Measurements from ENCODE around the gene STXBP1. TPM values are rescaled to one million over a fixed set of nuclear protein-coding genes. Genes with fewer than 3 reads are reported as not detected.

Gene STXBP1
- total RNA-seq, 1 donor from 2014 or later, result 5.2 TPM

DNA sequence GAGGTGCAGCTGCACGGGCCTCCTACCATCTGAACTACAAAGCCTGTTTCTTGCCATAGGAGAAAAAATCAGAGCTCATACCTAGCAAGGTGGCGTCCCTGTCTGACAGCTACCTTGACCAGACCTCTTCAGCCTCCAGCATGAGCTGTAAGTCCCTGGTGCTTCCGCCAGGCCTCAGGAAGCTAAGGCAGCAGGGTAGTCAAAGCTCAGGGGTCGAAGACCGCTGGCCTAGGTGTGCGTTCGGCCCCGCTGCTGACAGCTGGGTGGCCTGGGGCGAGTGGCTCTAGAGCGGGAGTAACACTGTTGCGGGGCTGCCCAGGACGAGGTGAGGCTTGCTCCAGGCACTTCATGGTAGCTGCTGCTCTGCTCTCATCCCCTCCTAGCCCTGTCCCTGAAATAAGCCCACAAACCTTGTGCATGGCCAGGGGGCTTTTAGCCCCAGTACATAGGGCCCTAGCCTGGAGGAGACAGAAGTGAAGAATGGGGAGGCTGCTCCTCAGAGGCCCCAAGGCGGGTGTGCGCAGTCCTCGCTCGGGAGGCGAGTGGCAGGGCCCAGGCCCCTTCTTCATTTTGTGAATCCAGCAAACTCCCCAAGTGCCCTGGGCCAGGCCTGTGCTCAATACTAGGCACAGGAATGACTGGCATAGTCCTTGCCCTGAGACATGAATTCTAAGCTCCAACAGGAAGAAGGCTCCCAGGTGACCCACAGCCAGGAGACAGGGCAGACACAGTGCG, 117.6 kb downstream of the STXBP1 start:
- Histone ChIP-seq H3K4me3 (ENCODE audit: low read length in 3 of 3) (no peak overlapping the region), H3K27me3 (ENCODE audit: control insufficient read depth in 3 of 3, insufficient read depth in 3 of 3, low read length in 3 of 3) (no peaks in the 10 kb centered on the region), H3K27ac (ENCODE audit: low read depth, low read length) (no peak overlapping the region), H3K9ac (ENCODE audit: low read depth in 1 of 3, low read length in 3 of 3) (no peak overlapping the region), H3K9me3 (ENCODE audit: control insufficient read depth in 3 of 3, low read length in 3 of 3) (no peaks in the 10 kb centered on the region), H3K36me3 (ENCODE audit: control insufficient read depth in 3 of 3, insufficient read depth in 3 of 3, low read length in 3 of 3) (peaks cover 6 to 24% (median 21%) of the 10 kb centered on the region in 3 donors), H3K4me1 (ENCODE audit: control insufficient read depth in 3 of 3, insufficient read depth in 3 of 3, low read length in 3 of 3) (peaks cover 6 to 12% (median 7%) of the 10 kb centered on the region in 3 donors)

DNA sequence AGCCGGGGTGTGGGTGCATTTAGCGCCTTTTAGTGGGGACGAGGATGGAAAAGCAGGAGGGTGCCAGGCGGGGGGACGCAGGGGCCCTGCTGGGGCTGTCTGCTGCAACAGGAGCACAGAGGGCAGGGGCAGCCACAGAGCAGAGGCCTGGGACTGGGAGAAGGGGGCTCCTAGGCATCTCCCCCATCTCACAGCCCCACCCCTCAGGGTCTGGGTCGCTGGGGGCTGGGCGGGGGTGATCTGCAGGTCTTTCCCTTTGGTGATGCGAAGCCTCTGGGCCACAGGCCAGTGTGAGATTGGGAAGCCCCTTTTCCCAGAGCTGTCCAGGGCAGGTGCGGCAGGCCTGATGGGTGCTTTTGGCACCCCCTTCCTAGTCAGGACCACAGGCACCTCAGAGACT, 118.2 kb downstream of the STXBP1 start:
- H3K4me1 ChIP-seq (ENCODE audit: control insufficient read depth in 3 of 3, insufficient read depth in 3 of 3, low read length in 3 of 3), result peaks cover 6 to 13% (median 7%) of the 10 kb centered on the region in 3 donors
- no peak overlapping the region for H3K9ac ChIP-seq (ENCODE audit: low read depth in 1 of 3, low read length in 3 of 3)
- no peak overlapping the region for H3K4me3 ChIP-seq (ENCODE audit: low read length in 3 of 3)
- H3K27ac ChIP-seq (ENCODE audit: low read depth, low read length), result no peak overlapping the region
- no peaks in the 10 kb centered on the region for H3K9me3 ChIP-seq (ENCODE audit: control insufficient read depth in 3 of 3, low read length in 3 of 3)
- no peaks in the 10 kb centered on the region for H3K27me3 ChIP-seq (ENCODE audit: control insufficient read depth in 3 of 3, insufficient read depth in 3 of 3, low read length in 3 of 3)
- peaks cover 6 to 24% (median 21%) of the 10 kb centered on the region in 3 donors for H3K36me3 ChIP-seq (ENCODE audit: control insufficient read depth in 3 of 3, insufficient read depth in 3 of 3, low read length in 3 of 3)

DNA sequence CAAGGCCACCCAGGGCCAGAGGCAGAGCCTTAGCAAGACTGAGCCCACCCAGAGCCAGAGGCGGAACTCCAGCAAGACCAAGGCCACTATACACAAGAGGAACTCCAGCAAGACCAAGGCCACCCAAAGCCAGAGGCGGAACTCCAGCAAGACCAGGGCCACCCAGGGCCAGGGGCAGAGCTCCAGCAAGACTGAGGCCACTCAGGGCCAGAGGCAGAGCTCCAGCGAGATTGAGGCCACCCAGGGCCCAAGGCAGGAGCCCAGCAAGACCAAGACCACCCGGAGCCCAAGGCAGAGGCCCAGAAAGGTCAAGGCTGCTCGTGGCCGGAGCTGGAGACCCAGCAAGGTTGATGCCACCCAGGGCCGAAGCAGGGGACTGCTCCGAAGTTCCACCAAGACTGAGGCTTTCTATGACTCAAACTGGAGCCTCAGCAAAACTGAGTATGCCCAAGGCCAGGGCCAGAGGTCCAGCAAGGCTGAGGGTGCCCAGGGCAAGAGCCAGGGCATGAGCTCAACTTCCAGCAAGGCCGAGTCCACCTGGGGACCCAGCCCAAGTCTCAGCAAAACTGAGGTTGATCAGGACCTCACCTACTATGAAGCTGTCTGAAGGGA, 118.8 kb downstream of the STXBP1 start:
- Histone ChIP-seq H3K4me1 (ENCODE audit: control insufficient read depth in 3 of 3, insufficient read depth in 3 of 3, low read length in 3 of 3) (peaks cover 6 to 13% (median 13%) of the 10 kb centered on the region in 3 donors), H3K27ac (ENCODE audit: low read depth, low read length) (no peak overlapping the region), H3K36me3 (ENCODE audit: control insufficient read depth in 3 of 3, insufficient read depth in 3 of 3, low read length in 3 of 3) (peaks cover 6 to 24% (median 21%) of the 10 kb centered on the region in 3 donors), H3K27me3 (ENCODE audit: control insufficient read depth in 3 of 3, insufficient read depth in 3 of 3, low read length in 3 of 3) (no peaks in the 10 kb centered on the region), H3K9me3 (ENCODE audit: control insufficient read depth in 3 of 3, low read length in 3 of 3) (no peaks in the 10 kb centered on the region), H3K4me3 (ENCODE audit: low read length in 3 of 3) (no peak overlapping the region), H3K9ac (ENCODE audit: low read depth in 1 of 3, low read length in 3 of 3) (no peak overlapping the region)

DNA sequence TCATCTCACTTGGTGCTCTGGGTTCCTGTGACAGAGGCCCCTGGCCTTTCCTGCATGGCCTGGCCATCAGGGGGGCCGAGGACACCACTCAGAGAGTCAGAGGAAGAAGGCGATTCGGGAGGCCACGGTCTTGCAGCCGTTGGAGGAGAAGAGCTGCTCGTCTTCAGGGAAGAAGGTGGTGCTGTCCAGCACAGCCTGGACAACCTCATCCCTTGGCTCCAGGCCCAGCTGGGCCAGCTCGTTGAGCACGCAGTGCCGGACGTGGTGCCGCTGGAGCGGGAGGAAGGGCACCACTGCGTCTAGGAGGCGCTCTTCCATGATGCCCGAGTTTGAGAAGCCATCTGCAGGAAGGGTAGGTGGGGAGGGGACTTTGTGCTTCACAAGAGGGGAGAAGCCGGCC, 119.9 kb downstream of the STXBP1 start:
- Histone ChIP-seq H3K27ac (ENCODE audit: low read depth, low read length) (no peak overlapping the region), H3K9ac (ENCODE audit: low read depth in 1 of 3, low read length in 3 of 3) (no peak overlapping the region), H3K4me1 (ENCODE audit: control insufficient read depth in 3 of 3, insufficient read depth in 3 of 3, low read length in 3 of 3) (peaks cover 6 to 14% (median 13%) of the 10 kb centered on the region in 3 donors), H3K9me3 (ENCODE audit: control insufficient read depth in 3 of 3, low read length in 3 of 3) (no peaks in the 10 kb centered on the region), H3K36me3 (ENCODE audit: control insufficient read depth in 3 of 3, insufficient read depth in 3 of 3, low read length in 3 of 3) (peaks cover 6 to 24% (median 21%) of the 10 kb centered on the region in 3 donors), H3K4me3 (ENCODE audit: low read length in 3 of 3) (no peak overlapping the region), H3K27me3 (ENCODE audit: control insufficient read depth in 3 of 3, insufficient read depth in 3 of 3, low read length in 3 of 3) (no peaks in the 10 kb centered on the region)

DNA sequence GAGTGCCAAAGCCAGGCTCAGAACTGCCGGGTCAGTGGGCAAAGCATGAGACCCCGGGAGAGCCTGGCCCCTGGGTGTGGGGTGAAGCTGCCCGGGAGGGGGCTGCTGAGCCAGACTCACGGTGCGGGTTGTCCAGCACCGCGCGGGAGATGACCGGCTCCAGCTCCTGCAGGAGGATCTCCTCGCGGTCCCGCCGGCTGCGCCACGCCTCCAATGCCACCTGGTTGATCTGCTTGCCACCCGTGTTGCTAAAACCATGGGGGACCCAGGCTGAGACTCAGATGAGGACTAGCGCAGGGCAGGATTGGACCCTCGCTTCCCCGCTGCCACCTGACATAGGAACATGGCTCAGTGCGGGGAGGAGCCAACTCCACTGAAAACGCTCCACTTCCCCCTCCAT, 120.4 kb downstream of the STXBP1 start:
- Histone ChIP-seq H3K9ac (ENCODE audit: low read depth in 1 of 3, low read length in 3 of 3) (no peak overlapping the region), H3K9me3 (ENCODE audit: control insufficient read depth in 3 of 3, low read length in 3 of 3) (no peaks in the 10 kb centered on the region), H3K4me3 (ENCODE audit: low read length in 3 of 3) (no peak overlapping the region), H3K4me1 (ENCODE audit: control insufficient read depth in 3 of 3, insufficient read depth in 3 of 3, low read length in 3 of 3) (peaks cover 6 to 14% (median 13%) of the 10 kb centered on the region in 3 donors), H3K27me3 (ENCODE audit: control insufficient read depth in 3 of 3, insufficient read depth in 3 of 3, low read length in 3 of 3) (no peaks in the 10 kb centered on the region), H3K36me3 (ENCODE audit: control insufficient read depth in 3 of 3, insufficient read depth in 3 of 3, low read length in 3 of 3) (peaks cover 6 to 24% (median 21%) of the 10 kb centered on the region in 3 donors), H3K27ac (ENCODE audit: low read depth, low read length) (no peak overlapping the region)

DNA sequence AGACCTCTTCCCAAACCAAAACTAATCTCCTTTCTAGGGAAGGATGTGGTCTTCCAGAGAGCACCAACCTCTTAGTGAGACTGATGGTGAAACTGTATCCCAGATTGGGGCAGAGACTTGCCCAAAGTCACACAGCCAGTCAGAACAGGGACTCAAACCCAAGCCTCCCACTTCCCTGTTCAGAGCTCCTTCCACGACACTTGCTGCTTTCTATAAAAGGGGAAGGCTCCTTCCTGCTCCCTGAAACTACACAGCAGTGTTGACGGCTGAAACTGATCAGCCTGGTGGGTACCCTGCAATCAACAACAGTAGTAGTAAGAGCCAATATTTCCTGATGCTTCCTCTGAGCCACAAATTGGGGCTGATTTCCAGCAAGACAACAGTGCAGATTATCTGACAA, 121.5 kb downstream of the STXBP1 start:
- no peak overlapping the region for H3K9ac ChIP-seq (ENCODE audit: low read depth in 1 of 3, low read length in 3 of 3)
- H3K4me3 ChIP-seq (ENCODE audit: low read length in 3 of 3), result no peak overlapping the region
- peaks cover 6 to 28% (median 21%) of the 10 kb centered on the region in 3 donors for H3K36me3 ChIP-seq (ENCODE audit: control insufficient read depth in 3 of 3, insufficient read depth in 3 of 3, low read length in 3 of 3)
- no peaks in the 10 kb centered on the region for H3K27me3 ChIP-seq (ENCODE audit: control insufficient read depth in 3 of 3, insufficient read depth in 3 of 3, low read length in 3 of 3)
- H3K9me3 ChIP-seq (ENCODE audit: control insufficient read depth in 3 of 3, low read length in 3 of 3), result no peaks in the 10 kb centered on the region
- H3K4me1 ChIP-seq (ENCODE audit: control insufficient read depth in 3 of 3, insufficient read depth in 3 of 3, low read length in 3 of 3), result peaks cover 6 to 14% (median 13%) of the 10 kb centered on the region in 3 donors
- no peak overlapping the region for H3K27ac ChIP-seq (ENCODE audit: low read depth, low read length)

DNA sequence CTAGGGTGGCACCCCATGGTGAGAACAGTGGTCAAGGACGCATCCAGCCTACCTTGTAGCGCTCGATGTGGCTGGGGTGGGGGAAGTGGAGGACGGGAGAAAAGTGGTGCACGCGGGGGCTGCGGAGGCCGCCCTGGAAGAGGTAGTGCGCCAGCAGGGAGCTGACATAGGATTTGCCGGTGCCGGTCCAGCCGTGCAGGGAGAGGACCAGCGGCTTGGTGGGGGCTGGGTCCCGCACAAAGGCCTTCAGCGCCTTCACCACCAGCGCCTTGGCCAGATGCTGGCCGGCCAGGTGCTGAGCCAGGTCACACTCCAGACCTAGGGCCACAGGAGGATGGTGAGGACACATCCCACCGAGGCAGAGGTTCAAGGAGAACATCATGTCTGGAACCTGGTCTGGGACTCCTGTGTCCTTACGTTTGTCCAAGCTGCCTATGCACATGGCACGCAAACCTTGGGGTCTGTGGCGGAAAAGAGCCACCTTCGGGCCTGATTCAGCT, 122.2 kb downstream of the STXBP1 start:
- H3K4me3 ChIP-seq (ENCODE audit: low read length in 3 of 3), result peak overlapping the region; percentile 77 to 91 (median 84)
- peaks cover 6 to 28% (median 21%) of the 10 kb centered on the region in 3 donors for H3K36me3 ChIP-seq (ENCODE audit: control insufficient read depth in 3 of 3, insufficient read depth in 3 of 3, low read length in 3 of 3)
- no peaks in the 10 kb centered on the region for H3K27me3 ChIP-seq (ENCODE audit: control insufficient read depth in 3 of 3, insufficient read depth in 3 of 3, low read length in 3 of 3)
- peak overlapping the region; percentile 71 to 89 (median 89) for H3K9ac ChIP-seq (ENCODE audit: low read depth in 1 of 3, low read length in 3 of 3)
- H3K9me3 ChIP-seq (ENCODE audit: control insufficient read depth in 3 of 3, low read length in 3 of 3), result no peaks in the 10 kb centered on the region
- H3K27ac ChIP-seq (ENCODE audit: low read depth, low read length), result peak overlapping the region; percentile 91
- H3K4me1 ChIP-seq (ENCODE audit: control insufficient read depth in 3 of 3, insufficient read depth in 3 of 3, low read length in 3 of 3), result peaks cover 6 to 14% (median 13%) of the 10 kb centered on the region in 3 donors

DNA sequence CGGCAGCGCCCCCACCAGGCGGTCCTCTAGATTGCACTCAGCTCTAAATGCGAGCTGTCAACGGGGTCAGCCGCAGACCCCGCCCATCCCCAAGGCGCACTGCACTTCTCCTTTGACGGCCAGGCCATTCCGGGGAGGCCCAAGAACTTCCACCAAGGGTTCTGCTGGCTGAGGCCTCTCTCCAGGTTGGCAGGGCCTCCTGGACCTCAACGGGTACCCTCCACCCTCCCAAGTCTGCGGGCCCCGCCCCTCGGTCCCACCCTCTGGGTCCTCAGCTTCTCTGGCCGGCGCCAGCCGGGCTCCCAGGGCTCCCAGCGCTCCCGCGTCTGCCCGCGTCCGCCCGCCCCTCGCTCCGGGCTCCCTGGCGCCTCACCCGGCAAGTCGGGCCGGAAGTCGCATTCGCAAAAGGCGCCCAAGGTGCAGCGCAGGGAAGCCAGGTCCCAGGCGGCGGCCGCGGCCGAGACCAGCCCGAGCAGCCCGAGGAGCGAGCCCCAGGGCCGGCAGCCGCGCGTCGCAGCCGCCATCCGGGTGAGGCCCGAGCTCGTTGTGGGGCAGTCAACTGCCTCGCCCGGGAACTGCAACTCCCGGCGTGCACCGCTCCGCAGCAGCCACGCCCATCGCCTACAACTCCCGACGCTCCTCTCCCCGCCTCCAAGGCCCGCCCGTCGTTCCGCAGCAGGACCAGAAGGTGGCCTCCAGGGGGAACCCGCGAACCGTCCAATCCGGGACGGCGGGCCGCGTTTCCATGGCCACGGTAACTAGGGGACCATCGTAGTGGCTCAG, 122.9 kb downstream of the STXBP1 start, which contains the start of gene TOR2A:
TOR2A (minus strand) TSS at position 548 of the 783 bp plus-strand sequence; CDS start at position 524, 24 bp downstream.
- Histone ChIP-seq H3K27me3 (ENCODE audit: control insufficient read depth in 3 of 3, insufficient read depth in 3 of 3, low read length in 3 of 3) (no peaks in the 10 kb centered on the region), H3K9me3 (ENCODE audit: control insufficient read depth in 3 of 3, low read length in 3 of 3) (no peaks in the 10 kb centered on the region), H3K4me3 (ENCODE audit: low read length in 3 of 3) (peak within 1 kb of the TSS; percentile 77 to 91 (median 84)), H3K9ac (ENCODE audit: low read depth in 1 of 3, low read length in 3 of 3) (peak within 1 kb of the TSS; percentile 71 to 89 (median 89)), H3K4me1 (ENCODE audit: control insufficient read depth in 3 of 3, insufficient read depth in 3 of 3, low read length in 3 of 3) (peaks cover 9 to 17% (median 16%) of the 10 kb centered on the region in 3 donors), H3K36me3 (ENCODE audit: control insufficient read depth in 3 of 3, insufficient read depth in 3 of 3, low read length in 3 of 3) (peaks cover 6 to 28% (median 21%) of the 10 kb centered on the region in 3 donors), H3K27ac (ENCODE audit: low read depth, low read length) (peak within 1 kb of the TSS; percentile 91)

DNA sequence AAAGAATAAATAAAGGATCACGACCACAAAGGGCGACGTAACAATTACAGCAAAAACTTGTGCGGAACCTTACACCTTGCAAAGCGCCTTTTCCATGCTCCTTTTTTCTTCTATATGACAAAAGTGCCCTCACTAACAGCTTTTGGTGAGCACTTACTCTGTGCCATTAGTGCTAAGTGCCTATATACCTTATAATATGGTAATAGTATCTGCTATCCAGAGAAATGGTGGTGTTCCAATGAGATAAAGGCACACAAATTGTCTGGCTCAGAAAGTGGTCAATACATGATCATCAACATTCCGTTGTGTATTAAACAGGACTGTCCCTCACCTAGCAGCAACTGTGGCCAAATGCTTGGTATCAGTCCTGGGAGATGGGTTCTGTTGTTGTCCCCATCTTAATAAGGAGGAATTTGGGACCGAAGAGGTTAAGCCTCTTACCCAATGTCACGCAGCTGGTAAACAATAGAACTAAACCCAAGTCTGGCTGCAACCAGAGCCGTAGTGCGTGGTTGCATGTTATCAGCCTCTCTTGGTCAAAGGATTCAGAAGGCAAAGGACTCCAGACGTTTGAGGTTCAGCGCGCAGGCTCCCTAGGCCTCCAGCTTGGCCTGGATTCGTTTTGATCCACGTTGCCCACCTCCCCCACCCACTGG, 123.6 kb downstream of the STXBP1 start:
- H3K4me1 ChIP-seq (ENCODE audit: control insufficient read depth in 3 of 3, insufficient read depth in 3 of 3, low read length in 3 of 3), result peaks cover 14 to 22% (median 22%) of the 10 kb centered on the region in 3 donors
- H3K27me3 ChIP-seq (ENCODE audit: control insufficient read depth in 3 of 3, insufficient read depth in 3 of 3, low read length in 3 of 3), result no peaks in the 10 kb centered on the region
- H3K9me3 ChIP-seq (ENCODE audit: control insufficient read depth in 3 of 3, low read length in 3 of 3), result no peaks in the 10 kb centered on the region
- peaks cover 6 to 26% (median 19%) of the 10 kb centered on the region in 3 donors for H3K36me3 ChIP-seq (ENCODE audit: control insufficient read depth in 3 of 3, insufficient read depth in 3 of 3, low read length in 3 of 3)
- peak overlapping the region; percentile 91 for H3K27ac ChIP-seq (ENCODE audit: low read depth, low read length)
- no peak overlapping the region for H3K4me3 ChIP-seq (ENCODE audit: low read length in 3 of 3)
- no peak overlapping the region for H3K9ac ChIP-seq (ENCODE audit: low read depth in 1 of 3, low read length in 3 of 3)

Data from skeletal muscle tissue (tissue), 4 donors.